Measurements from ENCODE around the gene CABLES2. TPM values are rescaled to one million over a fixed set of nuclear protein-coding genes. Genes with fewer than 3 reads are reported as not detected.

CABLES2 gene
- total RNA-seq, 1 donor from 2014 or later: 6.4 TPM

DNA sequence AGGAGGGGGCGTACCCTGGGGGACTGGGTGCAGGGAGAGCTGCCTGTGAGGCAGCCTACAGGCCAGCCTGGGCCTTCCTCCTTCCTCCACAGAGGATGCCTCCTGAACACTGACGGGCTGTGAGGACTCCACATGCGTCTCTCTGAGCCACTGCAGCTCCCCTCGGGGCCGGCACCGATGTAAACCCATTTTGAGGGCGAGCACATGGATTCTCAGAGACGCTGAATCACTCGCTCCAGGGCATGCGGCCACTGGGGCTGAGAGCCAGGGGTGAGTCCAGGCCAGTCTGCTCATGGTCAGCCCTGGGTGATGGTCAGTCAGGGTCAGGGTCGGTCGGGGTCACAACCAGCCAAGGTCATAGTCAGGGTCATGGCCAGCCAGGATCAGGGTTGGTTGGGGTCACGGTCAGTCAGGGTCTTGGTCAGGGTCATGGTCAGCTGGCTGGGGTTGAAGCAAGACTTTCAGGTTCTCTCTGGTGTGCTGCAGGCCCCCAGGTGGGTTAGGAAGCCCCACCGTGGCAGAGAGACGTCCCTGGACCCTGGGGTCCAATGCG is 35.0 kb upstream of the CABLES2 start:
- DNase-seq (ENCODE audit: low spot score): no peak
- Mint-ChIP-seq H3K4me1 (ENCODE audit: low read depth) (no peaks in the 10 kb centered on the region), H3K9me3 (ENCODE audit: low read depth) (no peaks in the 10 kb centered on the region), H3K27ac (ENCODE audit: unreplicated experiment) (no peak overlapping the region), H3K4me3 (ENCODE audit: unreplicated experiment) (no peak overlapping the region), H3K36me3 (ENCODE audit: low read depth) (no peaks in the 10 kb centered on the region), H3K27me3 (ENCODE audit: low read depth) (peaks cover 26% of the 10 kb centered on the region)
- TF ChIP-seq, protein P1, sequence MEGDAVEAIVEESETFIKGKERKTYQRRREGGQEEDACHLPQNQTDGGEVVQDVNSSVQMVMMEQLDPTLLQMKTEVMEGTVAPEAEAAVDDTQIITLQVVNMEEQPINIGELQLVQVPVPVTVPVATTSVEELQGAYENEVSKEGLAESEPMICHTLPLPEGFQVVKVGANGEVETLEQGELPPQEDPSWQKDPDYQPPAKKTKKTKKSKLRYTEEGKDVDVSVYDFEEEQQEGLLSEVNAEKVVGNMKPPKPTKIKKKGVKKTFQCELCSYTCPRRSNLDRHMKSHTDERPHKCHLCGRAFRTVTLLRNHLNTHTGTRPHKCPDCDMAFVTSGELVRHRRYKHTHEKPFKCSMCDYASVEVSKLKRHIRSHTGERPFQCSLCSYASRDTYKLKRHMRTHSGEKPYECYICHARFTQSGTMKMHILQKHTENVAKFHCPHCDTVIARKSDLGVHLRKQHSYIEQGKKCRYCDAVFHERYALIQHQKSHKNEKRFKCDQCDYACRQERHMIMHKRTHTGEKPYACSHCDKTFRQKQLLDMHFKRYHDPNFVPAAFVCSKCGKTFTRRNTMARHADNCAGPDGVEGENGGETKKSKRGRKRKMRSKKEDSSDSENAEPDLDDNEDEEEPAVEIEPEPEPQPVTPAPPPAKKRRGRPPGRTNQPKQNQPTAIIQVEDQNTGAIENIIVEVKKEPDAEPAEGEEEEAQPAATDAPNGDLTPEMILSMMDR (IDR thresholded peaks at IDR 0.05): no peak

DNA sequence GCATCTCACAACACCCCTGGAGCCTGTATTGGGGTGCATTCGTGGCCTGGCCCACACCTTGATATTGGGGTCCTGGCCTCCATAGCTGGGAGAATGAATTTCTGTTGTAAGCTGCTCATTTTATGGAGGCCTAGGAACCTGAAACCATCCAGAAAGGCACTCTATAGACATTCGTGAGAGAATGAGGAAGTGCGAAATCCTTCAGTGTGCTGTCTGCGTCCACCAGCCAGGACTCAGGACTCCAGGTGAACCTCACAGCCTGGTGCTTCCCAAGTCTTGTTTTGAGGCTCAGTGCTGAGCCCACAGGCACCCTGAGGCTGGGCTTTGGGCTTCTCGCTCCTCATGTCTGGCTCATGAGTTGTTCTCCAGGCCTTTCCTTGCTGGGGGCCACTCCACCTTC is 32.1 kb upstream of the CABLES2 start:
- Mint-ChIP-seq H3K27me3 (ENCODE audit: low read depth) (peaks cover 37% of the 10 kb centered on the region), H3K9me3 (ENCODE audit: low read depth) (no peaks in the 10 kb centered on the region), H3K36me3 (ENCODE audit: low read depth) (no peaks in the 10 kb centered on the region), H3K27ac (ENCODE audit: unreplicated experiment) (no peak overlapping the region), H3K4me1 (ENCODE audit: low read depth) (no peaks in the 10 kb centered on the region), H3K4me3 (ENCODE audit: unreplicated experiment) (no peak overlapping the region)
- TF ChIP-seq, protein P1 (IDR thresholded peaks at IDR 0.05): no peak
- no peak for DNase-seq (ENCODE audit: low spot score)

DNA sequence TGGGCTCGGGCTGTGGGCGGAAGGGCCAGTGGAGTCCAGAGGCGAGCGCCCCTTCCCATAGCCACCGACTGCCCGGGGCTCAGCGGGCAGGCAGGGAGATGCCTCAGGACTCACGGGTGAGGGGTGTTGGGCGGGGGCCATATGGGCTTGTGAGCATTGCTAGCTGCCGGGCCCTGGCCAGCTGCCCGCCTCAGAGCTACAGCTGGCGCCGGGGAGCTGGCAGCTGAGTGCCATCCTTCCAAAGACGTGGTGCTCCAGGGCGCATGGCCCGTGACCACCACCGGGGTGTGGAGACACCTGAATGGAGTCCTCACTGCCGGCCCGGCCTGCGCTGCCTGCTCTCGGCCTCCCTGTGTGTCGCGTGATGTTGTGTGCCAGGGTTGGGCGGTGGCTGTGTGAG is 30.8 kb upstream of the CABLES2 start:
- H3K4me1 Mint-ChIP-seq (ENCODE audit: low read depth): no peaks in the 10 kb centered on the region
- H3K36me3 Mint-ChIP-seq (ENCODE audit: low read depth): no peaks in the 10 kb centered on the region
- H3K27me3 Mint-ChIP-seq (ENCODE audit: low read depth): peaks cover 40% of the 10 kb centered on the region
- no peak for DNase-seq (ENCODE audit: low spot score)
- H3K9me3 Mint-ChIP-seq (ENCODE audit: low read depth): no peaks in the 10 kb centered on the region
- TF ChIP-seq, protein P1 (IDR thresholded peaks at IDR 0.05): no peak
- H3K27ac Mint-ChIP-seq (ENCODE audit: unreplicated experiment): no peak overlapping the region
- H3K4me3 Mint-ChIP-seq (ENCODE audit: unreplicated experiment): no peak overlapping the region

DNA sequence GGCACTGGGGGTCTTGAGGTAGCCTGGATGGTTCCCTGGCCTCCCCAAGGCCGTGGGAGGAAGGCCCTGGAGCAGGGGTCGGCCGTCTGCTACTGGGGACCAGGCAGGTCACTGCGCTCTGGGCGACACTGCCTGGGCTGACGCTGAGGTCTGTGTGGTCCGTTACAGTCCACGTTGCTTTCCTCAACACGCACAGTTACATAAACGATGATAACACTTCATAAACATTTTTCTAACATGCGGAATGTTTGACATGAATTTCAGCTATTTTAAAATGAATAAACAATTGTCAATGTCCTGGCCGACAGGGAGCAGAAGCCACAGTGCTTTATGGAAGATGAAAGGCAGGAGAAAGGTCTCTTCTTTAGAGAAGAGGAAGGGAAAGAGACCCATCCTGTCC is 30.4 kb upstream of the CABLES2 start:
- H3K9me3 Mint-ChIP-seq (ENCODE audit: low read depth): no peaks in the 10 kb centered on the region
- no peak overlapping the region for H3K27ac Mint-ChIP-seq (ENCODE audit: unreplicated experiment)

DNA sequence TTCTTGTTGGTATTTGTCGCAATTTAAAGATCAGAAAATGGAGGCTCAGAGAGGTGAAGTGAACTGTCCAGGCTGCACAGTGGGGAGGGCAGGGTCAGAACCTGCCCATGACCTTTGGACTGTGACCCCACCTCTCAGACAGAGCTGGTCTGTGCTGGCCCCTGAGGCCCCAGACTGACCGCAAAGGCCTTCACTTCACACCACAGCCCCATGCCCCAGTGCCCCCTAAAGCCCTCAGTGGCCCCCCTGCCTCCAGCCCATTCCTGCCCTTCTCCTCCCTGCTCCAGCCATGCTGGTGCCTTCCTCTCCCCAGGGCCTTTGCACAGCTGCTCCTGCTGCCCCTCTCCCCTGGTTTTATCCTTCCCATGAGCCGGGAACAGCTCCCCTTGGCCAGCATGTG is 29.6 kb upstream of the CABLES2 start:
- Mint-ChIP-seq H3K27ac (ENCODE audit: unreplicated experiment) (no peak overlapping the region), H3K4me3 (ENCODE audit: unreplicated experiment) (no peak overlapping the region), H3K36me3 (ENCODE audit: low read depth) (no peaks in the 10 kb centered on the region), H3K4me1 (ENCODE audit: low read depth) (no peaks in the 10 kb centered on the region), H3K27me3 (ENCODE audit: low read depth) (peaks cover 38% of the 10 kb centered on the region), H3K9me3 (ENCODE audit: low read depth) (no peaks in the 10 kb centered on the region)
- TF ChIP-seq, protein P1 (IDR thresholded peaks at IDR 0.05): no peak
- no peak for DNase-seq (ENCODE audit: low spot score)

More for the DNA sequence above, 30.4 kb upstream of the CABLES2 start:
- no peaks in the 10 kb centered on the region for H3K4me1 Mint-ChIP-seq (ENCODE audit: low read depth)
- DNase-seq (ENCODE audit: low spot score): no peak
- no peaks in the 10 kb centered on the region for H3K36me3 Mint-ChIP-seq (ENCODE audit: low read depth)
- H3K27me3 Mint-ChIP-seq (ENCODE audit: low read depth): peaks cover 38% of the 10 kb centered on the region
- no peak overlapping the region for H3K4me3 Mint-ChIP-seq (ENCODE audit: unreplicated experiment)
- TF ChIP-seq, protein P1 (IDR thresholded peaks at IDR 0.05): no peak
